GM15510 (cell line): ENCODE measurements around the gene BORCS5.

Experiments used
- POLR2A ChIP-seq: IDR thresholded peaks from 3 replicates; pipeline ENCODE4 v1.6.1; 2011; ENCODE audit warnings: borderline replicate concordance; ENCODE audit not compliant: insufficient read length; ENCODE audit errors: extremely low read depth

The BORCS5 gene

GRCh38 chr12:12499909-12500604 lies 143.2 kb downstream of the BORCS5 start:
- TF ChIP-seq POLR2A, result no peak

GRCh38 chr12:12501121-12501520 lies 144.2 kb downstream of the BORCS5 start:
- TF ChIP-seq POLR2A, result no peak

- TF ChIP-seq POLR2A, result no peak
These were observed 145.9 kb downstream of the BORCS5 start for GRCh38 chr12:12502815-12503151.

GRCh38 chr12:12503384-12504078 lies 146.7 kb downstream of the BORCS5 start:
- TF ChIP-seq POLR2A, result no peak

- TF ChIP-seq POLR2A, result no peak
These were observed 148.9 kb downstream of the BORCS5 start for GRCh38 chr12:12505544-12506495.

- no peak for TF ChIP-seq POLR2A
These were observed 149.6 kb downstream of the BORCS5 start for GRCh38 chr12:12506496-12506890.

- no peak for TF ChIP-seq POLR2A
These were observed 150.2 kb downstream of the BORCS5 start for GRCh38 chr12:12507121-12507520.

- TF ChIP-seq POLR2A, result no peak
These were observed 151.7 kb downstream of the BORCS5 start for GRCh38 chr12:12508612-12509011.

GRCh38 chr12:12510141-12510540 lies 153.3 kb downstream of the BORCS5 start:
- TF ChIP-seq POLR2A, result no peak

- TF ChIP-seq POLR2A, result no peak
These were observed 153.7 kb downstream of the BORCS5 start for GRCh38 chr12:12510551-12510950.

- no peak for TF ChIP-seq POLR2A
These were observed 154.3 kb downstream of the BORCS5 start for GRCh38 chr12:12511021-12511783.

GRCh38 chr12:12511895-12512711 lies 155.2 kb downstream of the BORCS5 start:
- TF ChIP-seq POLR2A, result no peak

GRCh38 chr12:12513416-12514006 lies 156.6 kb downstream of the BORCS5 start:
- TF ChIP-seq POLR2A, result no peak

- no peak for TF ChIP-seq POLR2A
These were observed 161.6 kb downstream of the BORCS5 start for GRCh38 chr12:12518464-12518845.

GRCh38 chr12:12518919-12519318 lies 162.0 kb downstream of the BORCS5 start:
- TF ChIP-seq POLR2A, result no peak
